Hematopoietic multipotent progenitor cell (in vitro differentiated cells): Measurements from ENCODE around the gene SPSB3. TPM values are rescaled to one million over a fixed set of nuclear protein-coding genes. Genes with fewer than 3 reads are reported as not detected.

Experiments used
- DNase-seq, 3 donors: peaks; one replicate each; pipeline ENCODE4 v3.0.0-alpha.2; 2011 to 2015; ENCODE audit warnings: low read depth in 2 of 3, low spot score in 2 of 3
- total RNA-seq: library from RNA; depleted of rRNA; stranded (reverse); fragments of >200 nt; gene quantifications from one replicate; pipeline ENCODE4 v1.2.3, GENCODE V29; 2012

The SPSB3 gene
- total RNA-seq, 1 donor, result 102 TPM

DNA sequence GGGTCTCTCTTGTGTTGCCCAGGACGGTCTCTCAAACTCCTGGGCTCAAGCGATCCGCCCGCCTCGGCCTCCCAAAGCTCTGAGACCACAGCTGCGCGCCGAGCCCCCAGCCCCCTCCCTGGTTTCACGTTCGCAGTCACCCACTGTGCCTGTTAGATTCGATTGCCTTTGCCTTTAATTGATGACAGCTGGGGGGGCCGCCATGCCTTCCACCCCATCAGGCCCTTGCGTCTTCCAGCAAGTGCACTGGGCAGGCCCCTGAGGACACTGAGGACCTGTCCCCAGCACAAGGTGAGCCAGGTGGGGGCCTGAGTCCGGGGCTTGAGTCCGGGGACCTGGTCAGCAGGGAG is 7.9 kb upstream of the SPSB3 start:
- no peak for DNase-seq

DNA sequence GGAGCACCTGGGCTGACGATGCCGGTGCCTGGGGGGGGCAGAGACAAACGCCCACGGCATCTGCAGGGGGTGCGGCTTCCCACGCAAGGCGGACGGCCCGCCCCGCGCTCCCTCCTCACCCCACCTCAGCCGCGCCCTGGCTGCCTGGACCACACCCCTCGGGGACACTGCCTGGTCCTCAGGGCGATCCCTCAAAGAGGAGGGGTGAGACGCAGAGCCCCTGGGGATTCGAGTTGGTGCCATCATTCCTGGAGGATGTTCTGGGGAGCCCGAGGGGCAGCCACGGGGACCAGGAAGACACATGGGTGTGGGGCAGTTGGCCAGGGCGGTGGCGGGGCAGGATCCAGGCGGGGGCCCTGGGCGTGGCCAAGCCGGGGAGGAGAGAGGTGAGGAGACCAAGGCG is 7.3 kb upstream of the SPSB3 start:
- no peak for DNase-seq

DNA sequence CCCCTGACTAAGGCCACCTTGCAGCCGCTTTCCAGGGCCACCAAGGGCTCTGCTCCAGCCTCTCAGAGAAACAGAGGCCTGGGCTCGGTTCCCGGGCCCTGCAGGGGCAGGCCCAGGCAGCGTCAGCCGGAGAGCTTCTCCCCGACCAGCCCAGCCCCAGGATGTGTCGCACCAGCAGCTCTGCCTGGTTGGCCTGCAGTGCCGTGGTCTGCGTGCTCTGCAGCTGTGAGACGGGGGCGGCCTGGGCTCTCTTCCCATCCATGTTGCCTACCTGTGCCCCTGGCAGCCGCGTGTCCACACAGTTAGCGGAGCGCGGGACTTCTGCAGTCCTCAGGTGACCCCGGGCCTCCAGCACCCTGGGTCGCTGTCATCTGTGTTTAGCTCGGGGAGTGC is 6.3 kb upstream of the SPSB3 start:
- no peak for DNase-seq

DNA sequence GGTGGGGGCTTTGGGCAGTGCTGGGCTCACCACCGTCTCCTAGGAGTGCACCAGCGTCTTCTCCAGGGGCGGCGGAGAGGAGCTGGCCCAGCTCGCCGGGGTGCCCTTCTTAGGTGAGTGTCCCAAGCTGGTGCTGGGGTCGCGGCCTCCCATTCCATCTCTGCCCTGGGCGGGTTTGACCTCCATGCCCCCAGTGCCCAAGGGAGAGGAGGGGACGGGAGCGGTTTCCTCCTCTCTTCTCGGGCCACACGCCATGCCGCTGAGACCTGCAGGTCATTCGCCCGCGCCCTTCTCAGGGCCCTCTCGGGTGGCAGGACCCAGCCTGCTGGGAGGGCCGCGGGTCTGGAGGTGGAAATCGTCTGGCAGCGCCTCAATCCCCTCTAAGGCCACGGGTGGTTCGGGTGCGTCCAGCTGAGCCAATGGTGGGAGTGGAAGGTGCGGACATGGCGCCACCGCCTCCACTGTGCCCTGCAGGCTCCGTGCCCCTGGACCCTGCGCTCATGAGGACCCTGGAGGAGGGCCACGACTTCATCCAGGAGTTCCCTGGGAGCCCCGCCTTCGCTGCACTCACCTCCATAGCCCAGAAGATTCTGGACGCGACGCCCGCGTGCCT is 5.8 kb upstream of the SPSB3 start:
- no peak for DNase-seq

DNA sequence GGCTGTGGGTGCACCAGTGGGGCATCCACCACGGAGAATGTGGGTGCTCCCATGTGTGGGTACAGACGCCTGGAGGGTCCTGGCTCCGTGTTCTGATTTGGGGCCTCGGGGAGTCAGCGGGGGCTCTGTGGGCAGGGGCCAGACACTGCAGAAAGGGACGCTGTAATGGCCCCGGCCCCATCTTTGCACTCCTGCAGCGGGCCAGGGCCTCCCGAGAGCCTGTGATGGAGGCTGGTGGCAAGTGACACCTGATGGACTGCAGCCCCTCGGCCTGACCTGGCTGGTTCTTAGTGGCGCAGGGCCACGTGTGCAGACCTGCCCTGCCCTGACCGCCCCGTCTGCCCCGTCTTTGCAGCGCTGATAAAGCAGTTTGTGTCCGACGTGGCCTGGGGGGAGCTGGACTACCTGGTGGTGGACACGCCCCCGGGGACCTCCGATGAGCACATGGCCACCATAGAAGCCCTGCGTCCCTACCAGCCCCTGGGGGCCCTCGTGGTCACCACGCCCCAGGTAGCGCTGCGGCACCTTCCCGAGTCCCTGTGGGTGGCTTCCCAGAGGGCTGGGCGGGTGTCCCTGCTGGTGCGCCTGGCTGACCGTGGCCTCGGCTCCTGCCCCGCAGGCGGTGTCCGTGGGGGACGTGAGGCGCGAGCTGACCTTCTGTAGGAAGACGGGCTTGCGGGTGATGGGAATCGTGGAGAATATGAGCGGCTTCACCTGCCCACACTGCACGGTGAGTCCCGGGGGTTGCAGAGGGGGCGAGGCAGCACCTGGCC is 5.1 kb upstream of the SPSB3 start:
- no peak for DNase-seq

DNA sequence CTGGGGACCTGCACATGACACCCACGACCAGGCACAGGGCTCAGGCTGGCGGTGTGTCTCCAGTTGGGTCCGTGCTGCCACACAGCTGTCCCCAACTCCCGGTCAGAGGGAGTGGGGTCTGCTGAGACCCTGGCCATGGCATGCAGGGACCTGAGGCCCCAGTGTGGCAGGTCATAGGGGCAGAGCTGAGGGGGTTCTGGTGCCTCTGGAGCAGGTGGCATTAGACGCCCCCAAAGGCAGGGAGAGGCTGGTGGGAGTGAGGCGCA is 4.6 kb upstream of the SPSB3 start:
- no peak for DNase-seq

DNA sequence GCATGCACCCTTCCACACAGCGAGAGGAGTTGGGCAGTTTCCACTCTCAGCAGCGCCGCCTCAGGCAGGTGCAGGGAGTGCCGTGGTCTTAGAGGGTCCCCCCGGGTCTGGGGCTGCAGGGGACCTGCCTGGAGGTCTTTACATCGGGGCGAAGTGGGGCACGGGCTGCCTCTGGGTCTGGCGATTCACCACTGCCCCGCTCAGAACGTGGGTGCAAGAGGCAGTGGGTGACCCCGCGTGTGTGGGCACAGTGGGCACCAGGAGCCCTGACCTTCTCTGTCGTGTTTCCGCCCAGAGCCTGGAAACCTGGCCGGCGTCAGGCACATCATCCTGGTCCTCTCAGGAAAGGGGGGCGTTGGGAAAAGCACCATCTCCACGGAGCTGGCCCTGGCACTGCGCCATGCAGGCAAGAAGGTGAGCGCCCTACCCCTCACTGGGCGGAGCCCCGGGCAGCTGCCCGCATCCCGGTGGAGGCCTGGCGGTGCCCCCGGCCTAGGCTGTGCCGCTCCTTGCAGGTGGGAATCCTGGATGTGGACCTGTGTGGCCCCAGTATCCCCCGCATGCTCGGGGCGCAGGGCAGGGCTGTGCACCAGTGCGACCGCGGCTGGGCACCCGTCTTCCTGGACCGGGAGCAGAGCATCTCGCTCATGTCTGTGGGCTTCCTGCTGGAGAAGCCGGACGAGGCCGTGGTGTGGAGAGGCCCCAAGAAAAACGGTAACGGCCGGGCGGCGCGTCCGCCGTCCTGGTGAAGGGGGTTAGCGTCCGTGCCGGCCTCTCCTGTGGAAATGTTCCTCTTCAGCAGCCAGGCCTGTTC is 4.1 kb upstream of the SPSB3 start:
- DNase-seq, result no peak

DNA sequence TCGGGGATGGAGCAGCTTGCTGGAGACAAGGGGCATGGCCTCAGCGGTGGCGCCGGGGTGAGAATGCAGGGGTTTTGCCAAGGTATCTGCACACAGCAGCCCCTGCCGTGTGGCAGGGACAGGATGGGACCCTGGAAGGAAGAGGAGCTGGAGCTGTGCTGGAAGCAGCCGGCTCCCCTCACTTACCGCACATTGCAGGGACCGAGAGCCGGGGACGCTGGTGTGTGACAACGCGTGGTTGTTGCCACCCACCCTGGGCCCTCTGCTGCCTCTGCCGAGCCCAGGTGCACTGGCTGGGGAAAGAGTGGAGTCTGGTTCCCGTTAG is 3.4 kb upstream of the SPSB3 start:
- no peak for DNase-seq

DNA sequence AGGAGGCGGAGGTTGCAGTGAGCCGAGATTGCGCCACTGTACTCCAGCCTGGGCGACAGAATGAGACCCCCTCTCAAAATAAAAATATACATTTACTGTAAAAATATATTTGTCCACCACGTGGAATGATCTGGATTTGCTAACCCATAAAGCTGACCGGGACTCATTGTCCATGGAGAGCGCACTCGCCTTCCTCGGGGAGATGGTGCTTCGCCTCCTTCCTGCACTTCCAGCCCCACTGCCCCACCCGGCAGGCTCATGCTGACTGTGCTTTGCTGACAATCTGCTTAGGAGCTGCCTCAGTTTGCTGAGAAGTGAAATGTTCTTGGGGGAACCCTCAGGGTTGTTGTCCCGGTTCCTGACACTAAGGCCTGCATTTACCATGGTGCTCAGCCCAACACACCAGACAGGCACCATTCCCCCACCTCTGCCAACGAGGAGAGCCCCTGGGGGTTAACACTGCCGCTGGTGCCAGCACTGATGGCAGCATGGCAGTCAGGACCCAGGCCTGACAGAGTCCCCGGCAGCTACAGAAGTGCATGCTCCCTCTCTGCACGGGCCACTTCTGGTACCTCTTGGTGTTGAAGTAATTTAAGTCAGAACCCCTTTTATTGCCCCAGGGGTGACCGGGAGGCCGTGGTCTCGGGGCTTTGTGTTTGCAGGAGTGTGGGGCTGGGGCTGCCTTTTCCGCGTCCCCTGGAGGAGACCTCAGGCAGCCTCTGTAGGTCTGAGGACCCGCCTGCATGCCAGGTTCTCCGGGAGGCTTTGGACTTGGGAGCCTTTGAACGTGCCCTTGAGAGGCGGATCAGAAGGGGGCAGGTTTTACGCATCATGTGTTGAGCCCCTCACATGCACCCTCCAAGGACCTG is 2.8 kb upstream of the SPSB3 start:
- DNase-seq, result no peak

DNA sequence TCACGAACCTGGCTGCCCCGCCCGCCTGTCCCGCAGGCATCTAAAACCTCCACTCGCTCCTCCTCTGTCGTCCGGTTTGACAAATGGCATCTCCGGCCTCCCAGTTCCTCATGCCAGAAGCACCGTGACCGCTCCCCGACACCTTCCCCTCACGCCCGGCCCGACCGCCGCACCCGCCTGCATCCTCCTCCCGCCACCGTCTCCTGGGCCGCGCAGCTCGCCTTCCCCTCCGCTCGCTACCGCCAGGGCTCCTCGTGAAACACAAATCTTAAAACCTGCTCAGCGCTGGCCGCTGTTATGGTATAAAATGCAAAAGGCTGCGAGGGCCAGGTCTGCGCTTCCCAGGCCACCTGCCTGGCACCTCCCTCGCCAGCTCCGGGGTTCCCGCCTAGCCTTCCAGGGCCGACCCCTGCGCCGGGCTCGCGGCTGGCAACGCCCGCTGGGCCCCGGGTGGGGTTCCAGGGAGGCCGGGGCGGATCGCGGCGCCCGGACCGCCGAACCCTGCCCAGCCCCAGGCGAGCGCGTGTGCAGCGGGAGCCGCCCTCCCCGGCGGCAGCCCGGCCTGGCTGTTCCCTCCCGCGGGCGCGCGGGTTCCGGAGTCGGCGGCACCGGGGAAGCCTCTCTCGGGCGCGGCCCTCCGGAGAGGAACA is 488 bp downstream of the SPSB3 start:
- peak in 2 of 3 donors; percentile 24 to 57 for DNase-seq

DNA sequence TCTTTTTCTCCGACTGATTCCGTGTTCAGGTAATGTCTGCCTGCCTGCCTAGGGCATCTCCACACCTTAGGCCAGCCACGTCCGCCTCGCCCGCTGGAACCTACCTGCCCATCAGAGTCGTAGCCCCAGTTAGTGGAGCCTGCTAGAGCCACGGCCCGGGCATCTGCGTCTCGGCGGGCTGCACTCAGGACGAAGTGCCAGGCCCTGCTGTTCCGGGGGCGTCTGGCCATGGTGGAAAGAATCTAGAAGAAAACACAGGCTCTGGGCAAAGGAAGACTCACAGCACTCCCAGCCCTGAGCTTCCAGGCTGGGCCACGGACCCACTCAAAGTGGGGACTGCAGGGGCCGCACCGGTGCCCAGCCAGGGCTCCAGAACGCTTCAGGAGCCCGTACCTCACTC is 1.1 kb downstream of the SPSB3 start:
- no peak for DNase-seq

DNA sequence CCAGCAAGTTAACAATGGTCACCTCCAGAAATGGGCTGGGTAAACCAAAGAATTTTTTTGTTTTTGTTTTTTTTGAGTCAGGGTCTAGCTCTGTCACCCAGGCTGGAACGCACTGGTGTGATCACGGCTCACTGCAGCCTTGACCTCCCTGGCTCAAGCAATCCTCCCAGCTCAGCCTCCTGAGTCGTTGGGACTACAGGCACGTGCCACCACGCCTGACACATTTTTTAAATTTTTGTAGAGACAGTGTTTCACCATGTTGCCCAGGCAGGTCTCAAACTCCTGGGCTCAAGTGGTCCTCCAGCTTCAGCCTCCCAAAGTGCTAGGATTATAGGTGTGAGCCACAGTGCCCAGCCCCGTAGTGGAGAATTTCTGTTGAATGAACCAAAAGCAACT is 1.7 kb downstream of the SPSB3 start:
- DNase-seq, result no peak

DNA sequence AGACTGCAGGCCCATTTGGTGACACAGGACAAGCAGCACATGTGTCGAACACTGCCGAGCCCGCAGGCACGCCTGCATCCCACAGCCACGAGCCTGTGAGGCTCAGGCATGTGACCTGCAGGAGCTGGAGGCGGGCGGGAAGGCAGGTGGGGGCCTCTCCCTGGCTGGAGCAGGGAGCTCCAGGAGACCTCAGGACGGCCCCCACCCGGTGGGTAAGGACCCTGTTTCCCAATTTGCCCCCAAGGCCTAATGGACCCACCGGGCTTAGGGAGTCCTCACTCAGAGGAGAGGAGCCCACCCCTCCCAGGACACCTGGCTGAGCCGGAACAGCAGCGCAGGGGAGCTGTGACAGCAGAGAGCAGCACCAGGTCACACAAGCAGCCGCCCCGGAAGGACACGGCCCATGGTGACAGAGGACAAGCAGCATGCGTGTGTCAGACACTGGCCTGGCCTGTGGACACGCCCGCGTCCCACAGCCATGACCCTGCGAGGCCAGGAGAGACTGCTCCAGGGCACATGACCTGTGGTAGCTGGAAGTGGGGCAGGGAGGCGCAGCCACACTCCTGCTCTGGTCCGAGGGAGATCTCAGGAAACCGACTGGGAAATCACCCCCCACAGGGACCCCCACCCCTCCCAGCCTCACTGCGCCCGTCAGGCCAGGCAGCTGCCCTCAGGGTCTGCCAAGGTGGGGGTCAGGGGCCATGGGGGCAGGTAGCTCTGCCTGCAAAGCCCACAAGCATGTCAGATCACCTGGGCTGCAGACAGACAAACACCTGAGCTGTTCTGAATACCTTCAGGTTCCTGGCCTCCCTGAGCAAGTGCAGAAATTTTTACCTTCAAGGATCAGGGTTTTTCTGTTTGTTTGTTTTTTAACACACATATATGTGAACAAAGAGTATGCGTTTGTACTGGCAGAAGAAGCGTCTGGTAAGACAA is 2.4 kb downstream of the SPSB3 start:
- no peak for DNase-seq

DNA sequence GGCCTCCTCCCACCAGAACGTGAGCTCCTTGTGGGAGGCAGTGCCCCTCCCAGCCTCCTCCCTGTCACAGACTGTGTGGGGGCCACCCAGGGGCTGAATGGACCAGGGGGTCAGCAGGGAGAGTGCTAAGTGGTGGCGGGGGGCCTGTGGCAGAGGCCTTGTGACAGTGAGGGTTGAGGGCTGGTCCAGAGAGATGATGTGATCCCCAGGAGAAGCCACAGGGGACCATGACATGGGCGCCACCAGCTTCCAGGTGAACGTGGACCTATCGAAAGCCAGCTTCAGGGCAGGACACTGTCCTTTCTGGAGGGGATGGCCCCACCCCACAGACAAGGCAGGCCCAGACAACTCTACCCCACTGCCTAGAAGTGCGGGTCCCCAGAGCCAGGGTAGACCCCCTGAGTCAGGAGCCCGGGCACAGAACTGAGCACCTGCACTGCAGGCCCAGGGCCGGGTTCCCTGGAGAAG is 3.1 kb downstream of the SPSB3 start:
- DNase-seq, result no peak

DNA sequence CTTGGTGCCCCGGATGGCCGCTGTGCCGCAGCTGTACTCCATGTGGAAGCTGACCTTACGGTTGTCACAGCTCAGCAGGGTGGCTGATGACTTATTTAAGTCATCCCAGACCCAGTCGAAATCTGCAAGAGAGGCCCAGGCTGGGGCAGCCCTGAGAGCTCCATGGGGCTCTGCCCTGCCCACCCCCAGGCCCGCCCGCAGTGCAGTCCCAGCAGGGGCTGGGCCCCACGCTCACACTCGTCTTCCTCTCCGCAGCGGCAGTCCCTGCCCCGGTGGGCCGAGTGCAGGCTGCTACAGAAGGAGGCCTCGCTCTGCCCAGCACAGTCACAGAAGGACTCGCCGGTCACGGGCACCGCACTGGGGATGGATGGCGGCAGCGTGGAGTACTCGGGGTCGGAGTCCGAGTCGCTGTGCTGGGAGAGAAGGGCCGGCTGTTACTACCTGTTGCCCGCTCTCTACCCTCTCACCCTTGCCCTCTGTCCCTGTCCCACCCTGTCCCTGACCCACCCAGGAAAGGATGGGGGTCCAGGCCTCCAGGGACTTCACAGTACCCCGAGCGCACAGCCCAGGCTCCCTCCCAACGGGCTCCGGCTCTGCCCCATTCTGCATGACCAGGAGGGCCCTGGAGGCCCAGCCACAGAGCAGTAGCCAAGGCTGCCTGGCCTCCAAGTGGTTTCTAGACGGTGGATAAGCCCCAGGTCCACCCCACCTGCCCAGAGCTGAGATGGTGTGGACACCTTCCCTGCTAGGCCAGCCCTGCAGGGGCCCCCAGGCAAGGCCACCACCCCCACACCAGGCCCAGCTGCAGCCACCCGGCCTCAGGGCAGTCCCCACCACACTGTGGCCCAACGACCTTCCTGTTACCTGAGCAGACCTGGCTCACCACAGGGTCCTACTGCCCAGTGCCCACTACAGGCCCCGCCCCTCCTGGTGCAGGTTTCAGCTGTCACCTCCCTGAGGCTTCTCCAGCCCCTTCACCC is 3.9 kb downstream of the SPSB3 start:
- no peak for DNase-seq

DNA sequence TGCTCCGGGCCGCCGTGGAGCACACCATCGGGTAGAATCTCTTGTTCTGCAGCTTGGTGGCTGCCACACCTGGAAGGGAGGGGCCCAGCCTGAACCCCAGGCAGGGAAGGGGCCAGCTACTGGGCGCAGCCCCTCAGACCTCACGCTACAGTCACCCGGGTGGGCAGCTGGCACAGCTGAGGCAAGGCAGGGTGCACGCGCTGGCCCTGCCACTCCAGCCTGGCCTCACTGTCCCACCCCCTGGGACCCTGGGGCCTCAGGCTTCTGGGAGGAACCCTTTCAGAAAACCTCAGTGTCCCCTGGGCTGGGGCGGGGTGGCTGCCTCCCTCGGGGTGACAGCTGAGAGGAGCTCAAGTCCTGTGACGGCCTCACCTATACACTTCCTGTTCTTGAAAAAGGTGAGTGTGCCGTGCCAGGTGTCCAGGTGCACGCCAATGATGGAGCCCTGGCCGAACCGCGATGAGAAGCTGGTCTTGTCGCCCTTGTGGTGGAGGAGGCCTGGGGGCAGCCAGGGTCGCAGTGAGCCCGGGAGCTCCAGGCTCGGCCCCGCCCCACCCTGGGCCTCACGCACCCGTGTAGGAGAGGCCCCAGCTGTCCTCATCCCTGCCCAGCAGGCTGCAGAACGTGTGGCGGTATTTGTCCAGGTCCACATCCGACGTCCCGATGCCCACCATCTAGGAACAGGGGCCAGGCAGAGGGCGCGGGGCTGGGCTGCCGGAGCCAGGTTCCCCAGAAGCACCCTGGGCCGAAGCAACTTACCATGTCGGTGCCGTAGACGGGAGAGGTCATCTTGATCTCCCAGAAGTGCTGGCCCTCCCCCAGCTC is 4.8 kb downstream of the SPSB3 start:
- no peak for DNase-seq

DNA sequence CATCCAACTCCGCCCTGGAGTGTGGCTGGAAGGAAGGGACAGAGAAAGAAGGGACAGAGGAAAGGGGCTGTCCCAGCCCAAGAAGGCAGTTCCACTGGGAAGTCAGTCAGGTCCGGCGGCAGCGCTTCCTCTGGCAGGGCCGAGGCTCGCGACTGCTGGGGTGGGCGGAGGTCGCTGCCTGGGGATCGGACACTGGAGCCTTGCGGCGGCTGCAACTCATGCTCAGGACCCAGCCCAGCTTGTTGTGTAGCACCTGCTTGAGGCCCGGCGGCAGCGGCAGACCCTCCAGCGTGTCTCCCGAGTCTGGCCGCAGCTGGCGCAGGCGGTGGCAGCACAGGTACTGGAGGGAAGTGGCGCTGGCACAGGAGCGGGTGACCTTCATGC is 5.4 kb downstream of the SPSB3 start:
- no peak for DNase-seq

DNA sequence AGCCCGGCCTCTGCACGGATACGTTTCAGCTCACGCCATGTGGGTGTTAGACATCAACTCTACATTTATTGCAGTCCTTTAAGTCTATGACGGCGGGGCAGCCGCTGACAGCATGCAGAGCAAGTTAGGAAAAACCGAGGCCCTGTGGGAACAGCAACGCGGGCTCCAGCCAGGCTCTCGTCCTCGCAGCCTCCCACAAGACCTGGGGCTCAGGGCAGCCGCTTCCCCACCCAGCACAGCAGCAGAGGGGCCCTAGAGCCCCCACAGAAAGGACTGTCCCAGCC is 5.8 kb downstream of the SPSB3 start:
- no peak for DNase-seq
